Adipocyte (in vitro differentiated cells): ENCODE data around the gene NFE2L2.

Source experiments
- DNase-seq: peaks from one replicate; pipeline ENCODE4 v3.0.0-alpha.2; 2015; ENCODE audit warnings: low read depth
- H3K27me3 ChIP-seq: replicated peaks from 2 replicates; pipeline ENCODE4 v1.7.0; 2013; ENCODE audit warnings: mild to moderate bottlenecking, low read length, moderate library complexity; ENCODE audit not compliant: control insufficient read depth, insufficient read depth
- H3K36me3 ChIP-seq: 2 replicates; pipeline ENCODE4 v1.7.0; 2013; ENCODE audit warnings: low read length, mild to moderate bottlenecking, moderate library complexity; ENCODE audit not compliant: control insufficient read depth, insufficient read depth, severe bottlenecking
- H3K4me1 ChIP-seq: 2 replicates; pipeline ENCODE4 v1.7.0; 2013; ENCODE audit warnings: mild to moderate bottlenecking, low read length, moderate library complexity; ENCODE audit not compliant: control insufficient read depth, insufficient read depth
- H3K4me3 ChIP-seq: 2 replicates; pipeline ENCODE4 v1.7.0; 2013; ENCODE audit warnings: mild to moderate bottlenecking, low read length, moderate library complexity
- H3K9ac ChIP-seq: 2 replicates; pipeline ENCODE4 v1.7.0; 2013; ENCODE audit warnings: mild to moderate bottlenecking, low read length, moderate library complexity
- H3K9me3 ChIP-seq: 2 replicates; pipeline ENCODE4 v1.7.0; 2013; ENCODE audit warnings: mild to moderate bottlenecking, low read length, moderate library complexity; ENCODE audit not compliant: control insufficient read depth

NFE2L2 gene

DNA sequence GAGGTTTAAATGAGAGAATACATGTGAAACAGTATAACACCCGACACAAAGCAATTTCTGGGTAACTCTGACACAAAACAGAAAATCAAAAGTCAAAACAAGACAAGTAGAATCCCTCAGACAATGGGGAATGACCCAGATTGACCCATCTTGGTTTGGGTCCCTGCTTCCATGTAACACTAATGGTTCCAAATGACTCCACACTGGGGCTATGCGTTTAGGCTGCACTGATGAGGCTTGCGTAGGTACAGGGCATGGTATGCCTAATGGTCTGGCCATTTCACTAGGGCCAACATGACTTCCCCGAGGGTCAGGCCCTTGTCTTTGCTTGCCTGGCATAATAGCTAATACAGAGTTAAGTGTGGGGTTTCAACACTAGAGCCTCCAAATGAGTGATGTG is 27.2 kb upstream of the NFE2L2 start:
- no peak overlapping the region for H3K9ac ChIP-seq
- H3K27me3 ChIP-seq: no peaks in the 10 kb centered on the region
- H3K4me1 ChIP-seq: peaks cover 21% of the 10 kb centered on the region
- no peaks in the 10 kb centered on the region for H3K9me3 ChIP-seq
- H3K36me3 ChIP-seq: no peaks in the 10 kb centered on the region
- no peak overlapping the region for H3K4me3 ChIP-seq
- DNase-seq: no peak

DNA sequence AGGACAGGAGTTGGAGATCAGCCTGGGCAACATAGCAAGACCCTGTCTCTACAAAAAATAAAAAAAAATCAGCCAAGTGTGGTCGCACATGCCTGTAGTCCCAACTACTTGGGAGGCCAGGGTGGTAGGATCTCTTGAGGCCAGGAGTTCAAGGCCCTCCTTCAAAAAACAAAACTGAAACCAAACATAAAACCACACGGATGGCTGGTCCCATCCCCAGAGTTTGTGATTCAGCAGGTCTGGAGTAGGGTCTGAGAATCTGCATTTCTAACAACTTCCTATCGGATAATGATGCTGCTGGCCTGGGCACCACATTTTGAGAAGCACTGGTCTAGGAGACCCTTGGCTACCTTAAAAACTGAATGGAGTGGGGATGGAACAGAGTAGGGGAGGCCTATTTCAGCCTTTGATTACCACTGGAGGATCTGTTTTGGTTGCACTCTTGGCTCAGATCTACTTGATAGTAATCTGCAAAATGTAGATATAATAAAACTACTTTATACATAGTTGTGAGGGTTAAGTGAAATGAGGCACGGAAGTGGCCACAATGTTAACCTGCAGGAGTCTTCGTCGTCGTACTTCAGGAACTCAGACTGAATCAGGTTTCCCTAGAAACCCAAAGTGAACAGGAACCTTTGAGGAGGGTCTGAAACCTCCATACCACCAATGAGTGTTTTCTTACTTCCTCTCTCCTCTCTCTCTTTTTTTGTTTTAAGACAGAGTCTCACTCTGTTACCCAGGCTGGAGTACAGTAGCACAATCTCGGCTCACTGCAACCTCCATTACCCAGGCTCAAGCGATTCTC is 25.5 kb upstream of the NFE2L2 start:
- peaks cover 7% of the 10 kb centered on the region for H3K4me1 ChIP-seq

DNA sequence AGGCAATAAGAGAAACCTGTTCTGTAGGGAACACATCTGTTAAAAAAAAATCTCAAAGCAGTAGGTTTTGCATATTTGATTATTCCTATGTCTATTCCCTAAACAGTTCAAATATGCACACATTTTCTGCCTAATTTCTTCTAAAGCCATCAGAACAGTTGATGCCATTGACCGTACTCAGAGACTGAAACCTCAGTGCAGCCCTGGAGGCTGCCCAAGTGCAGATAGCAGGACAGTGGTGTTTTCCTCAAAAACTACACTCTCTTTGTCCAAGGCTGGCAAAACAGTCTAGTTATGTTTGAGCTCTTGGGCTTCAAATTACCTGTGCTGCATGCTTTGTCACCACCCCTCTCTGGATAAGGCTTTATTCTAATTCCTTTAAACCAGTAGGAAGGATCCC is 23.3 kb upstream of the NFE2L2 start:
- Histone ChIP-seq H3K4me3 (no peak overlapping the region), H3K4me1 (peaks cover 4% of the 10 kb centered on the region), H3K36me3 (no peaks in the 10 kb centered on the region), H3K9me3 (no peaks in the 10 kb centered on the region), H3K27me3 (no peaks in the 10 kb centered on the region), H3K9ac (no peak overlapping the region)
- no peak for DNase-seq

More for the DNA sequence above, 25.5 kb upstream of the NFE2L2 start:
- no peak overlapping the region for H3K9ac ChIP-seq
- no peaks in the 10 kb centered on the region for H3K36me3 ChIP-seq
- H3K4me3 ChIP-seq: no peak overlapping the region
- no peaks in the 10 kb centered on the region for H3K27me3 ChIP-seq
- DNase-seq: no peak
- no peaks in the 10 kb centered on the region for H3K9me3 ChIP-seq

DNA sequence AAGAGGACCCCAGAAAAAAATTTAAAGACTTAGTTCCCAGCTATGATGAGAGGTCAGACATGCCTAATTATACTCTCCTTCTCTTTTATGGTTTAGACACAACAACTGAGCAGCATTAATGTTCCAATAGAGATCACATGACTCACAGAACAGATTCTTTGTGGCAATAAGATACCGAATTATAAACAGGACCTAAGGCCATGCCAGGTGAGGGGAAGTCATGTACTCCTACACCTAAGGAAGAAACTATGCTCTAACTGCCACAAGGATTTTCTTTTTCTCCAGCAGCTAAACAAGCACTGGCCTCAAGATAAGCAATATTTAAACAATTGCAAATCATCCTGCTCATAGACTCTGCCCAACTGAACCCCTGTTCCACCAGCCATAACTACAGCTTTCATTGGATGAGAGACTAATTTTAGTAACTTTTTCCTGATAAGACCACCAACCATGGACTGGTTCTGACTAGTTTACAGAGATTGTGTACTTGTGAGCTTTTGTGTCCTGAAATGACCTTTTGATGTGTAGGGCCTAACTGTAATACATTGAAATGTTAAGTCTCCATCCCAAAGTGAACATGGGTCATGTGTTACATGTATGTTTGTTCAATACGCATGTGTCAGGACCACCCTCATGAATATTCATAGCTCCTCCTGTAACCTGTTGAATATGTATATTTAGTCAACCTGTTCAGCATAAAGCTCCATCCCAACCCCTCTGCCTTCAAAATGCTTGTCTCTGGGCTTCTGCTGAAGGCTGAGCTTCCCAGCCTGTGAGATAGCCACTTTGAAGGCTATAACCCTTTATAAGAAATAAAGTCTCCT is 21.6 kb upstream of the NFE2L2 start:
- no peaks in the 10 kb centered on the region for H3K27me3 ChIP-seq
- no peak for DNase-seq
- H3K4me3 ChIP-seq: no peak overlapping the region
- no peaks in the 10 kb centered on the region for H3K9me3 ChIP-seq
- no peak overlapping the region for H3K9ac ChIP-seq
- H3K36me3 ChIP-seq: no peaks in the 10 kb centered on the region
- peaks cover 11% of the 10 kb centered on the region for H3K4me1 ChIP-seq

DNA sequence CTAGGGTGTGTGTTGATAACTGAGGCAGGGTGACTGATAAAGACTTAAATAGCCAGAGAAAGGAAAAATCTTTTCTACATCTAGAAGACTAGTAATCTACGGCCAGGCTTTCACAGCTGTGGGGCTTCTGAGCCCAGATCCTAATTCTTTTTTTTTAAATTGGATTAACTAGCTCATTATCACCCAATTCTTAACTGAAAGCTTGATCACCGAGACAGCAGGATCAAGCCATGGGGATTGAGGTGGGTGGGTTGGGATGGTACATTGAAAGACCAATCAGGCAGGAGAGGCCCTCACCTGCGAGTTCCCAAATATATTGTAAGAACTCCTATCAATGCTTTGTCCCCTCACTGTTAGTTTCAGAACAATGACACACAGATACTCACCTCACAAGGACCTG is 20.0 kb upstream of the NFE2L2 start:
- Histone ChIP-seq H3K9me3 (no peaks in the 10 kb centered on the region), H3K4me1 (peaks cover 15% of the 10 kb centered on the region), H3K4me3 (no peak overlapping the region), H3K27me3 (no peaks in the 10 kb centered on the region), H3K36me3 (no peaks in the 10 kb centered on the region), H3K9ac (no peak overlapping the region)
- no peak for DNase-seq

DNA sequence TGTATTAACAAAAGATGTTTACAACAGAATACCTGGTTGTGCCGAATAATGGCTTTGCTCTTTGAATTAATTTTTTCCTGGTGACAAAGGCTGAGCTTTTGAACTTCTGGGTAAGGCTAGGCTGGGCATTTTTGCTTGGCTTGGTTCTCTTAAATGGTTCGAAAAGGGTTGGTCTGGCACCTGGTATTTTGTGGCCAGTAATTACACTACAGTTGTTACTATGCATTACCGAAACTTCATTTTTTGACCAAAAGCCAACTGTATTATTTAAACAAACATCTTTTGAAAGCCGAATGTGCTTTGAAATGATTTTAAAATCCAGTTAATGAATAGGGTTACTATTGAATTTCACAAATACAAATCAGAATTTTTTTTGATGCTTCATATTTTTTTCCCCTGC is 19.4 kb upstream of the NFE2L2 start:
- no peaks in the 10 kb centered on the region for H3K27me3 ChIP-seq
- peaks cover 15% of the 10 kb centered on the region for H3K4me1 ChIP-seq
- no peaks in the 10 kb centered on the region for H3K9me3 ChIP-seq
- no peak overlapping the region for H3K9ac ChIP-seq
- DNase-seq: no peak
- no peaks in the 10 kb centered on the region for H3K36me3 ChIP-seq
- no peak overlapping the region for H3K4me3 ChIP-seq

DNA sequence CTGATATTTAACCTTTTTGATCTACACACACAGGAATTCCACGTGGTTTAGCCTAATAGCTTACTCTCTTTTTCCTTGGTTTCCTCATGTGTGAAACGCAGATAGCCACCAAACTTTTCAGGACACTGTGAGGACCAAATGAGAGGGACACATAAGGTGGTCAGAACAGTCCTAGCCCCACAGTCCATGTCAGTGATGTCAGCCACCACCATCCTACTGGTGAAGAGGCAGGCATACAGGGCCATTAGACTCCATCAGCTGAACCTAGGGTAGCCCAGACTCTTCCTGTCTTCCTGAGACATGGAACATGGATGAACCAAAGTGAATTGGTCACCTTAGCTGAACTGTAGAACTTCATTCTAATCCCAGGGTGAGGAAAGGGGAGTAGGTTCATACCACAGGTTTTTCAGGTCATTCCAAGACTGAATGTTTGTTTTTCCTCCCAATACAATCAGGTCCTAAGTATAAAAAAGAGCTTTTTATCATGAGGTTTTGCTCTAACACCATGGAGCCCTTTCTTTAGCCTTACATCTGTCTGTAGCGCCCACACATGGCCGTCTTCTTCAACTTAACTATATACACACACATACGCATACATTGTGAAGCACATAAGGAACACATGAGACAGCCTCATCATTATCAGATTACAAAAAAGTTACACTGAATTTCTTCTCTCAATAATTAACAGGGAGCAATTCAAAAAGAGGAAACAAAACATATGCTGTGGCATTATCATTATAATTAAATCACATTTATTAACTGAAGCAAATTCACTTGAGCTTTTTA is 18.5 kb upstream of the NFE2L2 start:
- Histone ChIP-seq H3K4me1 (peaks cover 15% of the 10 kb centered on the region), H3K27me3 (no peaks in the 10 kb centered on the region), H3K9ac (no peak overlapping the region), H3K9me3 (no peaks in the 10 kb centered on the region), H3K36me3 (no peaks in the 10 kb centered on the region), H3K4me3 (no peak overlapping the region)
- DNase-seq: no peak

DNA sequence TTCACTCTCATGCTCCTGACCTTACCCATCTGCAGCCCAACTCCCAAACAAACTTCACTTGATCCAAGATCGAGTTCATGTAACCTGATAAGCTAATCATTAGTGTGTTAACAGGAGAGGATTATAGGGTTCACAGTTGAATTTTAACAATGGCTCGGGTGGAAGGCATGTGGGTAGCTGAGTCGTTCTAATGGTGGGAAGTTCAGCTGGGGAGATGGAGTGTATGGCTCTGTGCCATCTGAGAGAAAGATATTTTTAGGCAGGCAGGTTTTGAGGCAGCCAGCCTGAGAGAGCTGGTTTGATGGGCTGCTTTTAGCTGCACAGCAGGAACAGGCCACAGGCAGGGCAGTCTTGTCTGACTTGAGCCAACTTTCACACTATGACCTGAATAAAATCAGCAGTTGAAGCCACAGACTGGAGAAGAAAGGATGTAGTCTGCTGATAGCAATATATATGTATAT is 17.7 kb upstream of the NFE2L2 start:
- H3K36me3 ChIP-seq: no peaks in the 10 kb centered on the region
- no peak for DNase-seq
- no peak overlapping the region for H3K9ac ChIP-seq
- H3K9me3 ChIP-seq: no peaks in the 10 kb centered on the region
- H3K27me3 ChIP-seq: no peaks in the 10 kb centered on the region
- H3K4me1 ChIP-seq: peaks cover 15% of the 10 kb centered on the region
- no peak overlapping the region for H3K4me3 ChIP-seq

DNA sequence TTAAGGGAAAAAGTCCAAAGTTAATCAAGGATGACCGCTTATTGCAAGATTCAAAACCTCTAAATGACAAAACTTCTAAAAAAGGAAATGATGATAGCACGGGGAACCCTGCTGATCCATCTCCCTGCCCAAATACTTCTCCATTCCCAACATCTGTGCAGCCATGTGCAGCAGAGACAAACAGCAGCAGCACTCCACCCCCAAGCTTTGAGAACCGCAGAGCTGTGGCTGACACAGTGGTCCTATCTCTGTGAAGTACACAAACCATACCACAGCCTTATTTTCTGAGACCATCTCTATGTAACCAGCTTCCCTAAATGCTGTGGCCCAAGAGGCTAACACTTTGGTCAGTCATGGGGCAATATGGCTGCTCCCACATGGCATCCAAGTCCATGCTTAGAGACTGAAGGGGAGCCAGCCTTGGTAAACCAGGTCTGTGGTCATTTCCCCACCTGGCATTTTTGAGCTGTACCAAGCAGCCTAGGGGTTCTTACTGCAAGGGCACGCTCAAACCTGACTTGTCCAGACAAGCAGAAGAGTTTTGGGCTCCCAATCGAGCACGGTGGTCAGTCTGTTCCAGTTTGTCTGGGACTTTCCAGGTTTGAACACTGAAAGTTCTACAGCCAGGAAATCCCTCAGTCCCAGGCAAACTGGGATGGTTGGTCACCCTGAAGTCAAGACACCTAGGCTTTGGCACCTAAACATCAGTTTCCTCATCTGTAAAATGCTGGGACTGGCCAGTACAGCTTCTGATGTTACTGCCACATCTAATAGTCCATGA is 17.1 kb upstream of the NFE2L2 start:
- H3K9ac ChIP-seq: no peak overlapping the region
- H3K4me1 ChIP-seq: peaks cover 11% of the 10 kb centered on the region
- H3K9me3 ChIP-seq: no peaks in the 10 kb centered on the region
- no peaks in the 10 kb centered on the region for H3K27me3 ChIP-seq
- no peaks in the 10 kb centered on the region for H3K36me3 ChIP-seq
- no peak for DNase-seq
- H3K4me3 ChIP-seq: no peak overlapping the region

DNA sequence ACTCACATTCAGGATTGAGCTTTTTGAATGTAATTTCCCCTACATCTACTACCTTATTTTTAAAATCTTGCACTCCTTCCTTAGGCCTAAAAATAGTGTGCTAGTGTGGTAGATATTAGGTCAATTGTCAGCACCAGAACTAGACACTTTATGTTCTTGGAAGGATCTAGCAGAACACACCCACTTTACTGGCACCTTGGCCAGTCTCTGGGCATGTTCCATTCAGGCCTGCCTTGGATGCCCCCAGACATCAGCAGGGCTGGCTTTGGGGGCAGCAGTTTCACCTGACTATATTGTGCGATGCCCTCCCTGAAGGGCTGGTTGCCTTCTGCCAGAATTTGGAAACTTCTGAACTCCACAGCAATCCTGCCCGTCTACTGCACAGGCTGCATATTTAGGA is 15.3 kb upstream of the NFE2L2 start:
- no peaks in the 10 kb centered on the region for H3K9me3 ChIP-seq
- H3K27me3 ChIP-seq: no peaks in the 10 kb centered on the region
- H3K4me1 ChIP-seq: peaks cover 20% of the 10 kb centered on the region
- no peak overlapping the region for H3K4me3 ChIP-seq
- H3K9ac ChIP-seq: no peak overlapping the region
- no peaks in the 10 kb centered on the region for H3K36me3 ChIP-seq
- DNase-seq: no peak
